Hematopoietic multipotent progenitor cell treated with erythropoietin and hydrocortisone succinate and interleukin-3 and kit ligand, for 8 days (in vitro differentiated cells): ENCODE data around the gene CDK11B.
A peak's percentile ranks its signal among the peaks of the same experiment; 100 is the strongest.
"Not testable (repeated sequence)": the region's sequence is repeated elsewhere in the genome, so short reads cannot be mapped to it uniquely, and the experiment has no call there.

ENCODE experiments used
- DNase-seq: peaks from one replicate; pipeline ENCODE4 v3.0.0-alpha.2; 2015

Gene CDK11B

GRCh38 chr1:1597275-1597930 lies 61.4 kb downstream of the CDK11B start:
- DNase-seq, result peak; percentile 32

GRCh38 chr1:1596493-1597274 lies 62.1 kb downstream of the CDK11B start:
- DNase-seq, result no peak

- not testable (repeated sequence) for DNase-seq
Measured at GRCh38 chr1:1595341-1595740, 63.5 kb downstream of the CDK11B start.

- no peak for DNase-seq
Measured at GRCh38 chr1:1594602-1595260, 64.1 kb downstream of the CDK11B start.

- no peak for DNase-seq
Measured at GRCh38 chr1:1593834-1594601, 64.8 kb downstream of the CDK11B start.

GRCh38 chr1:1591452-1591851 lies 67.4 kb downstream of the CDK11B start:
- DNase-seq, result no peak
